Right lobe of liver (tissue), 4 donors: ENCODE measurements around the gene COL6A1.

ENCODE experiments used
- CTCF ChIP-seq, 4 donors: fragments of 200-600 bp in 3 of 4; fragments of 450-650 bp in 1 of 4; IDR thresholded peaks; one replicate each; pipeline versions ENCODE4 v1.5.1 to v1.8.0; 2016 to 2022; ENCODE audit warnings: antibody characterized with exemption in 4 of 4, mild to moderate bottlenecking in 2 of 4
- POLR2A ChIP-seq: fragments of 450-650 bp; IDR thresholded peaks from one replicate; pipeline ENCODE4 v1.6.1; 2017; ENCODE audit warnings: antibody characterized with exemption, mild to moderate bottlenecking
- donor health status: DM: no; HTN: no; CAD: no.
- donor health status: DM: no; HTN: no; CAD: no.
- donor health status: DM: no; HTN: yes; CAD: no.

GRCh38 chr21:46050668-46051378 lies 69.3 kb downstream of the COL6A1 start:
- TF ChIP-seq CTCF (IDR thresholded peaks at IDR 0.05): no peak
- TF ChIP-seq POLR2A: no peak
